OCI-LY3 (cell line): ENCODE data around the gene PTPRN2.

Experiments used
- EZH2phosphoT487 ChIP-seq: fragments of 200-600 bp; shearing (Covaris generic); IDR thresholded peaks from 2 replicates; pipeline ENCODE4 v1.6.1; 2018; ENCODE audit warnings: antibody characterized with exemption, mixed run types, low read depth
- TF ChIP-seq, protein P1 (sequence below): fragments of 200-600, 300-600 bp; sonication (generic); IDR thresholded peaks from 2 replicates; pipeline ENCODE4 v1.5.1; 2014; ENCODE audit warnings: antibody characterized with exemption, low read length, low read depth

GRCh38 chr7:157603005-157603404 lies 984.6 kb downstream of the PTPRN2 start:
- TF ChIP-seq, protein P1, sequence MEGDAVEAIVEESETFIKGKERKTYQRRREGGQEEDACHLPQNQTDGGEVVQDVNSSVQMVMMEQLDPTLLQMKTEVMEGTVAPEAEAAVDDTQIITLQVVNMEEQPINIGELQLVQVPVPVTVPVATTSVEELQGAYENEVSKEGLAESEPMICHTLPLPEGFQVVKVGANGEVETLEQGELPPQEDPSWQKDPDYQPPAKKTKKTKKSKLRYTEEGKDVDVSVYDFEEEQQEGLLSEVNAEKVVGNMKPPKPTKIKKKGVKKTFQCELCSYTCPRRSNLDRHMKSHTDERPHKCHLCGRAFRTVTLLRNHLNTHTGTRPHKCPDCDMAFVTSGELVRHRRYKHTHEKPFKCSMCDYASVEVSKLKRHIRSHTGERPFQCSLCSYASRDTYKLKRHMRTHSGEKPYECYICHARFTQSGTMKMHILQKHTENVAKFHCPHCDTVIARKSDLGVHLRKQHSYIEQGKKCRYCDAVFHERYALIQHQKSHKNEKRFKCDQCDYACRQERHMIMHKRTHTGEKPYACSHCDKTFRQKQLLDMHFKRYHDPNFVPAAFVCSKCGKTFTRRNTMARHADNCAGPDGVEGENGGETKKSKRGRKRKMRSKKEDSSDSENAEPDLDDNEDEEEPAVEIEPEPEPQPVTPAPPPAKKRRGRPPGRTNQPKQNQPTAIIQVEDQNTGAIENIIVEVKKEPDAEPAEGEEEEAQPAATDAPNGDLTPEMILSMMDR = no peak
- TF ChIP-seq EZH2phosphoT487 = no peak
